Panc1 (cell line): Measurements from ENCODE around the gene LANCL2. TPM values are rescaled to one million over a fixed set of nuclear protein-coding genes. Genes with fewer than 3 reads are reported as not detected.

Source experiments
- ATAC-seq: fragments of 200-7000 bp; cut with Tn5 transposase; 2 replicates; pipeline ENCODE4 v1.9.1; 2020; ENCODE audit warnings: mild to moderate bottlenecking, moderate library complexity
- BruUV-seq: library from RNA; stranded (reverse); fragments of 400-500 nt; replicated peaks from 2 replicates; lab custom pipeline; 2021; lab: Mats Ljungman, UMichigan
- CTCF ChIA-PET: fragments of 300-600 bp; sonication (Branson Sonifier 250); formaldehyde crosslinking; loops from one replicate; lab custom pipeline; 2022; ENCODE audit warnings: antibody characterized with exemption; lab: Charles Lee
- POLR2A ChIA-PET: fragments of 300-600 bp; sonication (Branson Sonifier 250); formaldehyde crosslinking; loops from one replicate; lab custom pipeline; 2022; ENCODE audit warnings: antibody characterized with exemption; lab: Charles Lee
- DNase-seq: peaks from one replicate; pipeline ENCODE4 v3.0.0-alpha.2; 2010; ENCODE audit warnings: low read depth, low spot score
- H3K27ac ChIP-seq: 2 replicates; pipeline ENCODE4 v1.5.1; 2011; ENCODE audit warnings: mild to moderate bottlenecking, low read length, inconsistent platforms
- H3K27me3 ChIP-seq: fragments of 200-500 bp; sonication (Bioruptor generic); 2 replicates; pipeline ENCODE4 v1.6.0; 2014; ENCODE audit warnings: low read length, inconsistent platforms; ENCODE audit not compliant: control insufficient read depth, insufficient read depth
- H3K36me3 ChIP-seq: fragments of 200-500 bp; sonication (Bioruptor generic); 2 replicates; pipeline ENCODE4 v1.5.1; 2014; ENCODE audit warnings: inconsistent platforms, mild to moderate bottlenecking, low read length, moderate library complexity; ENCODE audit not compliant: control insufficient read depth, insufficient read depth
- H3K4me1 ChIP-seq: 2 replicates; pipeline ENCODE4 v1.5.1; 2011; ENCODE audit warnings: inconsistent platforms, mild to moderate bottlenecking, low read length, moderate library complexity; ENCODE audit not compliant: control insufficient read depth, insufficient read depth
- H3K4me3 ChIP-seq, 2 experiments: 2 replicates each; pipeline ENCODE4 v1.5.1; 2011 to 2012; ENCODE audit warnings: low read depth in 2 of 2, low read length in 2 of 2, mild to moderate bottlenecking in 2 of 2, inconsistent platforms in 1 of 2, moderate library complexity in 1 of 2
- H3K9me3 ChIP-seq: fragments of 200-500 bp; sonication (Bioruptor generic); 2 replicates; pipeline ENCODE4 v1.5.1; 2014; ENCODE audit warnings: low read depth, mild to moderate bottlenecking, inconsistent platforms, low read length, moderate library complexity; ENCODE audit not compliant: control insufficient read depth, insufficient read depth
- POLR2AphosphoS5 ChIP-seq: IDR thresholded peaks from 2 replicates; pipeline ENCODE4 v1.6.1; 2012; ENCODE audit warnings: mild to moderate bottlenecking, low read depth, low read length, moderate library complexity
- SIN3A ChIP-seq: IDR thresholded peaks from 2 replicates; pipeline ENCODE4 v1.6.1; 2012; ENCODE audit warnings: low read depth, mild to moderate bottlenecking, low read length, moderate library complexity, borderline replicate concordance; ENCODE audit not compliant: insufficient read depth
- TCF7L2 ChIP-seq: IDR thresholded peaks from 2 replicates; pipeline ENCODE4 v1.6.1; 2011; ENCODE audit warnings: mild to moderate bottlenecking, low read depth, low read length, inconsistent platforms
- in situ Hi-C: cut with HindIII; loops from 2 replicates; pipeline ENCODE4 v1.10.0; 2016; ENCODE audit warnings: low sequenced_read_pairs, low pct_unique_long_range_greater_than_20kb
- intact Hi-C: fragments of 100-400 bp; cut with micrococcal nuclease; formaldehyde crosslinking; loops from one replicate; pipeline ENCODE4 v1.10.0; 2022; ENCODE audit not compliant: unreplicated experiment
- total RNA-seq: library from RNA; stranded (reverse); gene quantifications from one replicate; pipeline ENCODE4 v1.2.1, GENCODE V29; 2021; ENCODE audit not compliant: unreplicated experiment
- TF ChIP-seq, protein P1 (sequence below), 2 experiments: IDR thresholded peaks; 2 replicates each; pipeline ENCODE4 v1.6.1; 2011 to 2012; ENCODE audit warnings: low read depth in 2 of 2, control low read depth in 1 of 2, low read length in 1 of 2, mild to moderate bottlenecking in 1 of 2, moderate library complexity in 1 of 2; ENCODE audit not compliant: insufficient read depth in 1 of 2
- TF ChIP-seq, protein P2 (sequence below): fragments of 450-650 bp; IDR thresholded peaks from 2 replicates; pipeline ENCODE4 v1.5.1; 2017; ENCODE audit warnings: mild to moderate bottlenecking

Gene LANCL2
- total RNA-seq, 1 experiment from 2014 or later = 30.6 TPM

DNA sequence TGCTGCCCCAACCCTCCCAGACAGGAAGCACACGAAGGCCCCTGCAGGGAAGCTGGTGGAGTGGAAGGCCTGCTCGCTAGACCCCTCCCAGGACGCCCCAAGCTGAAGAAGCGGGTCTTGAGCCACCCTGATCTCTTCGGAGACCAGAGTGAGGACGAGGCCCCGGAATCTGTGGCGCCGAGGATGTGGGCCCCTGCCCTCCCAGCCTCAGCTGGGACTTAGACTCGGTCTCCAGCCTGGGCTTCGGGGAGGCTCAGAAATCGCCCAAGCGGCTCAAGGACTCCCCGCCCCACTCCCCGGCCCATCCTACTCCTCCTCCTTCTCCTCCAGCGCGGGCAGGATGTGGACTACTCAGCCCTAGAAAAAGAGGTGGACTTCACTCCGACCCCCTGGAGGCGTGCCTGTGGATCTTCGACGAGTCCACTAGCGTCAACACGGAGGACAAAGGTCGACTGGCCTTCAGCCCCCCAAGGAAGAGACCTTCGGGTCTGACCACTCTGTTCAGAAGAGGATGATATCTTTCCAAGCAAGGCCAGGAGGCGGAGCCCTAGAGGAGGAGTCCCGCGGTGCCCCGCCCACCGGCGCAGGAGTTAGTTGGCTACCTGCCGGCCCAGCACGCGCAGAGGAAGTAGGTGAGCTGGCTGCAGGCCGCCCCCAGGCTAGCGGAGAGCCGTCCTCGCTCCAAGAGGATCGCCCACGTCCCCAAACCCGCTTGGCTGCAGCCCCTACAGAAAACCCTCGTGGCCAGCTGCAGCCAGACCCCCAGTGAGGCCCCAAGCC, 21.9 kb upstream of the LANCL2 start:
- CTCF ChIA-PET = no interaction called here
- intact Hi-C loops = no loop called here
- in situ Hi-C loops = no loop called here

DNA sequence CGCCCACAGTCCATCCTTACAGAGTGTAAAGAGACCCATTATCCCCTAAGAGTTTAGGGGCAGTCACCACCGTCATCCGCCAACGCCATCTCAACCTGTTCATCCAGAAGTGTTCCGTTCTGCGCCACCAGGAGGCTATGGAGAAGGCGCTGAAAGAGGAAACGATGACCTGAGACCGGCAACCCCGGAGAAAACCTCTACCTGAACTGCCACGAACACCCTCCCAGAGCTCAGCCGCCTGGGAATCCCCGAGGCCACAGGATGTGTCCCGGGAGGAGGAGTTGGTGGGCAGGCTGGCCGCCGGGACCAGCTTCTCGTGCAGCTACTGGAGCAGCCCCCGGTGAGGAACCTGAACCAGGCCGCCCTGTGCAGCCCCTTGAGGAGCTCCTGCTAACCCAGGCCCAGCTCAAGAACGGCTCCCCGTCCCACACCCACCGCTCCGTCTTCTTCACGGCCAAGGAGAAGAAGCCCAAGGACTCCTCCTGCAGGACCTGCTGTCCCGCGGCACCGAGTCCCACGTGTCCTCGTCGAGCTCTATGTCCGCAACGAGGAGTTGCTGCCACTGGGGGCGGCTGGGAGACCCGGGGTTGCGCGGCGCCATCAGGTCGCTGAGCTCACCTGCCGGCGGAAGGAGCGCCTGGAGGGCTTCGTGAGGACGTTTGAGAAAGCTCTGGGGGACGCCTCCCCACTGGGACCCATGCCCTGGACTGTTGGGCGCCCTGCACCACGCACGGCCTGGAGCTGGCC, 21.1 kb upstream of the LANCL2 start:
- no peaks in the 10 kb centered on the region for H3K27me3 ChIP-seq
- CTCF ChIA-PET = no interaction called here

More for the DNA sequence above, 21.9 kb upstream of the LANCL2 start:
- BruUV-seq = no TSS peak
- Histone ChIP-seq H3K4me1 (no peaks in the 10 kb centered on the region), H3K4me3 (no peak overlapping the region), H3K27ac (no peak overlapping the region), H3K36me3 (no peaks in the 10 kb centered on the region), H3K9me3 (no peaks in the 10 kb centered on the region), H3K27me3 (no peaks in the 10 kb centered on the region; the same call in 1 of the 2 replicates)
- DNase-seq (no peak), ATAC-seq (no peak)
- POLR2A ChIA-PET = no interaction called here
- TF ChIP-seq SIN3A = no peak
- TF ChIP-seq, protein P1, sequence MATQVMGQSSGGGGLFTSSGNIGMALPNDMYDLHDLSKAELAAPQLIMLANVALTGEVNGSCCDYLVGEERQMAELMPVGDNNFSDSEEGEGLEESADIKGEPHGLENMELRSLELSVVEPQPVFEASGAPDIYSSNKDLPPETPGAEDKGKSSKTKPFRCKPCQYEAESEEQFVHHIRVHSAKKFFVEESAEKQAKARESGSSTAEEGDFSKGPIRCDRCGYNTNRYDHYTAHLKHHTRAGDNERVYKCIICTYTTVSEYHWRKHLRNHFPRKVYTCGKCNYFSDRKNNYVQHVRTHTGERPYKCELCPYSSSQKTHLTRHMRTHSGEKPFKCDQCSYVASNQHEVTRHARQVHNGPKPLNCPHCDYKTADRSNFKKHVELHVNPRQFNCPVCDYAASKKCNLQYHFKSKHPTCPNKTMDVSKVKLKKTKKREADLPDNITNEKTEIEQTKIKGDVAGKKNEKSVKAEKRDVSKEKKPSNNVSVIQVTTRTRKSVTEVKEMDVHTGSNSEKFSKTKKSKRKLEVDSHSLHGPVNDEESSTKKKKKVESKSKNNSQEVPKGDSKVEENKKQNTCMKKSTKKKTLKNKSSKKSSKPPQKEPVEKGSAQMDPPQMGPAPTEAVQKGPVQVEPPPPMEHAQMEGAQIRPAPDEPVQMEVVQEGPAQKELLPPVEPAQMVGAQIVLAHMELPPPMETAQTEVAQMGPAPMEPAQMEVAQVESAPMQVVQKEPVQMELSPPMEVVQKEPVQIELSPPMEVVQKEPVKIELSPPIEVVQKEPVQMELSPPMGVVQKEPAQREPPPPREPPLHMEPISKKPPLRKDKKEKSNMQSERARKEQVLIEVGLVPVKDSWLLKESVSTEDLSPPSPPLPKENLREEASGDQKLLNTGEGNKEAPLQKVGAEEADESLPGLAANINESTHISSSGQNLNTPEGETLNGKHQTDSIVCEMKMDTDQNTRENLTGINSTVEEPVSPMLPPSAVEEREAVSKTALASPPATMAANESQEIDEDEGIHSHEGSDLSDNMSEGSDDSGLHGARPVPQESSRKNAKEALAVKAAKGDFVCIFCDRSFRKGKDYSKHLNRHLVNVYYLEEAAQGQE (IDR thresholded peaks at IDR 0.05; ENCODE audit: insufficient read depth in 1 of 2, low read depth in 2 of 2, low read length in 1 of 2) = no peak
- TF ChIP-seq POLR2AphosphoS5 = no peak
- TF ChIP-seq TCF7L2 = no peak
- TF ChIP-seq, protein P2, sequence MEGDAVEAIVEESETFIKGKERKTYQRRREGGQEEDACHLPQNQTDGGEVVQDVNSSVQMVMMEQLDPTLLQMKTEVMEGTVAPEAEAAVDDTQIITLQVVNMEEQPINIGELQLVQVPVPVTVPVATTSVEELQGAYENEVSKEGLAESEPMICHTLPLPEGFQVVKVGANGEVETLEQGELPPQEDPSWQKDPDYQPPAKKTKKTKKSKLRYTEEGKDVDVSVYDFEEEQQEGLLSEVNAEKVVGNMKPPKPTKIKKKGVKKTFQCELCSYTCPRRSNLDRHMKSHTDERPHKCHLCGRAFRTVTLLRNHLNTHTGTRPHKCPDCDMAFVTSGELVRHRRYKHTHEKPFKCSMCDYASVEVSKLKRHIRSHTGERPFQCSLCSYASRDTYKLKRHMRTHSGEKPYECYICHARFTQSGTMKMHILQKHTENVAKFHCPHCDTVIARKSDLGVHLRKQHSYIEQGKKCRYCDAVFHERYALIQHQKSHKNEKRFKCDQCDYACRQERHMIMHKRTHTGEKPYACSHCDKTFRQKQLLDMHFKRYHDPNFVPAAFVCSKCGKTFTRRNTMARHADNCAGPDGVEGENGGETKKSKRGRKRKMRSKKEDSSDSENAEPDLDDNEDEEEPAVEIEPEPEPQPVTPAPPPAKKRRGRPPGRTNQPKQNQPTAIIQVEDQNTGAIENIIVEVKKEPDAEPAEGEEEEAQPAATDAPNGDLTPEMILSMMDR = no peak

More for the DNA sequence above, 21.1 kb upstream of the LANCL2 start:
- ATAC-seq (no peak), DNase-seq (no peak)
- in situ Hi-C loops = no loop called here
- no peak overlapping the region for H3K27ac ChIP-seq
- H3K4me1 ChIP-seq = no peaks in the 10 kb centered on the region
- no peaks in the 10 kb centered on the region for H3K36me3 ChIP-seq
- H3K4me3 ChIP-seq = no peak overlapping the region
- POLR2A ChIA-PET = no interaction called here
- BruUV-seq = no TSS peak
- intact Hi-C loops = no loop called here
- H3K9me3 ChIP-seq = no peaks in the 10 kb centered on the region
- TF ChIP-seq, protein P2 = no peak
- TF ChIP-seq, protein P1 (IDR thresholded peaks at IDR 0.05; ENCODE audit: insufficient read depth in 1 of 2, low read depth in 2 of 2, low read length in 1 of 2) = no peak
- no peak for TF ChIP-seq POLR2AphosphoS5
- no peak for TF ChIP-seq TCF7L2
- no peak for TF ChIP-seq SIN3A
